HG03066 (cell line): ENCODE results near the gene FILIP1.
"Not testable (repeated sequence)": the region's sequence is repeated elsewhere in the genome, so short reads cannot be mapped to it uniquely, and the experiment has no call there.

Source experiments
- ATAC-seq: cut with Tn5 transposase; IDR thresholded peaks from one replicate; pipeline ENCODE4 v1.9.1; 2021; ENCODE audit warnings: low read depth; ENCODE audit not compliant: unreplicated experiment

FILIP1 gene

DNA sequence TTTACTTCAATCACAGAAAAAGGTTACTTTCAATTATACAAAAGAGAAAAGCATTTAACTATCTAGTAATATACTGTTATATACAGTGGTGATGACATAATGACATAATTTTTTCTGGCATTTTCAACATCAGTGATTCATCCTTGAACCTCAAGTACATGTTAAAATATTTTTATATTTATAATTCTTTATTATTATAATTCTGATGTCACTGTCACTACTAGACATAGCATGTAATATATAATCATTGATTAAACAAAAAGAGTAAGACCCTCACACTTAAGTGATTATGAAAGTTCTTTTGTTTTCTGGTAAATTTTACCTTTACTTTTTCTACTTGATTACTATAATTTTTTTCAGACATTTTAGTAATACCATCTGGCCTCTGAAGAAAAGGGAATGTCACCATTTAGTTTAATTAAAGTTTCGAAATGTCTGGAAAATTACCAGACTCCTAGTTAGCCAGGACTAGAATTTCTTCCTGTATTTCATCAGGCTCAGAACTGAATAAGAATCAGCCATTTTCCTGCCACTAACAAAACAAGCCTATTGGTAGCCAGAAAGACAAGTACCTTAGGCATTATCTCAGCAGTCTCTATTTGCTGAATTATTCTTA is 71.5 kb downstream of the FILIP1 start:
- no peak for ATAC-seq

DNA sequence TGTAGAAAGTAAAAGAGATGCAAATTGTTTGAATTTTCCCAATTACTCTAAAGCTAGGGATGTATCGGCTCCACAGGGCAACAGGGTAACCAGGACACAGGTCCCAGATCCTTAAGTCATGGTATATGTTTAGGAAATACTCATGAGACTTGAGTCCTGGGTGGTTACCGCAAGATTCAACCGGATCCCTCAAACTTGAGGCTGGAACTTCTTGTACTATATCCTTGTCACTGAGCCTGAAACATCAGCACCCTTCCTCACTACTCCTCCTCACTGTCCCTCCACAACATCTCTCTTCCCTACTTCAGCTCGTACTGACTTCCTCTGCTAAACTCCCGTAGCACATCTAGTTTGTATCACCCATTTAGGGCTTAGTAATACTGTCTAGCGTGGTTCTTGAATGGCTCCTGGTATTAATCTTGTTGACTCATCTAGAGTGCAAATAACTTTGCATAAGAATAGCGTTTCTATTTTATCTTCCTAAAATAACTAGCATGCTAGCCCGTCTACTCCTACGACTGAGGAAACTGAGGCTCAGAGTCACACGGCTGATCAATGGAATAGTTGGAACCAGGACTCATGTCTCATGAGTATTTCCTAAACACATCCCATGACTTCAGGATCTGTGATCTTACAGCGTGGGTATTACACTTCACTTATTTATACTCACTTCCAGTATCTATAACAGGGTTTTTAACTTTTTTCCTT is 72.1 kb downstream of the FILIP1 start:
- ATAC-seq: no peak

DNA sequence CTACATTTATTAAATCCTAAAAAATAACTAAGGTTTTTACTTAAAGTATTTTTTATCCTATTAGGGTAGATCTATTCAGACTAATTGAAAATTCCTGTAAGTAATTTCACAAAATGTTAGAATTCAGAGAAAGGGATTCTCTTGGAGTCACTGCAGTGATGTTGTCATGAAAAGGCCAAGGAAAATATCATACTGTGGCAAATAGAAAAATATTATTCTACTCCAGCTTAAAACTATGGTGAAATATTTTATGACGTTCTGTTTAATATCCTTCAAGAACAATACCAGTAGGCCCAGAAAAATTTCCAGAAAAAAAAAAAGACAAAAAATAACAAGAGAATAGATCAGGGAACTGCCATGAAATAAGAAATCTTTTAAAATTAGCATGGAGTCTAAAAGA is 73.6 kb downstream of the FILIP1 start:
- no peak for ATAC-seq

DNA sequence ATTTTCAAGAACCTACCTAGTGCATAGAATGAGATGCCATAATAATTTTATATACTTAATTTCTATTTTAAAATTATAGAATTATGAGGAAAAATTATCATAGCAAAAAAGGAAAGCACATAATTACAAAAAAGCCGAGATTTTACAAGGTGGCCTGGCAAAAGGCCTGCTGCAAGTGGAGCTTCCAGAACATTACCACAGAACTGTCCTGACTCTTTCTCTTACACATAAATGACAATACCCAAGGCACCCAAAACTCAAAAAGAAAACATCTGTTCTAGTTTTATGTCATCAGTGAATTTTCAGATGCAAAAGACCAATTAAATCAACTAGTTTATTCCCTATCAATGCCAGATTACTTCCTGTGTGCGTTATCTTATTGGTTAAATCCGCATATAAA is 74.2 kb downstream of the FILIP1 start:
- no peak for ATAC-seq

DNA sequence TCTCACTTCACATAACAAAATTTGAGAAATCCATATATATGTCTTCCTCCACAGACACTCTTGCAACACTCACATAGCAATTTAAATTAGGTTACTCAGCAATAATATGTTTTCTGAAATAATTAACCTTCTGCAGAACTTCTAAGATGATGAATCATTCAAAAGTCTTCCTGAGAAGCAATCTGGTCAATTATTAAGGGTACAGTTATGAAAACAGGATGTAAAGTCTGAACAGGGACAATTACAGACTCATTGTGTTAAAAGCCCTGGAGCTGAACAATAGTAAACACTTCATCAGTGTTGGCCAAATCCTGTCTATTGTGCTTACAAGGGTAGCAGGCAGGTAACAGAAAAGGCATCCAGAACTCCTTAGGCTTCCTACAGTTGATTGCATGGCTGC is 75.4 kb downstream of the FILIP1 start:
- ATAC-seq: no peak

DNA sequence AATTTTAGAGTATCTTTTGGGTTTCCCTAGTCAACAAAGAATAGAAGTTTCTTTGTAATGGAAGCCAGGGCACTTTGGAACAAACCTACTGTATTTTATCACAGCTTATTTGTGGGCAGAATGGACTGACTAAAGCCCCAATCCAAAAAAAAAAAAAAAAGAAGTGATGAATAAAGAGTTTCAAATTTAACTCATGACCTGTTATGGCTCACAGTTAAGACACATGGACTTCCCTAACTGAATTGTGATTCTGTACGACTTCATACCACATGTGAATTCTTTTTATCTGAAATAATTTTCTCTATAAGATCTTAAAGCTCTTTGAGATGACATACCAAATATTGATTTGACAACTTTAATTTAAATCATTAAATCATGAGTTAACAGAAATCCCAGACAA is 77.2 kb downstream of the FILIP1 start:
- ATAC-seq: no peak

DNA sequence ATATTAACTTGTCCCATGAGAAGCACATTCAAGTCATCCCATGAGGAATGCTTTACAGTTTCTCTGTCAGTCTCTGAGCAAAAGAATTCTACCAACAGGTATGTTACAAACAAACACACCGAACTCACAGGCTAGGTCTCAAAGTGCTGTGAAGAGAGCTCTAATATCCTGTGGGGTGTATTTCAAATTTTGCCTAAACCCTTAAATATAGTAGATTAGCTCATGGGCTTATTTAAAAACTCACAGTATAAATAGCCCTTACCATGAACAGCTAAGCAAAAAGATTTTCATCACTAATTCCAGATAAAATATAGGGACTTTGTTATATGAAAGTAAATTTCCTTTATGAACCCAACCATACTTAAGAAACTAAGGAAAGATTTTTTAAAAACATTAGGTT is 77.8 kb downstream of the FILIP1 start:
- ATAC-seq: no peak

DNA sequence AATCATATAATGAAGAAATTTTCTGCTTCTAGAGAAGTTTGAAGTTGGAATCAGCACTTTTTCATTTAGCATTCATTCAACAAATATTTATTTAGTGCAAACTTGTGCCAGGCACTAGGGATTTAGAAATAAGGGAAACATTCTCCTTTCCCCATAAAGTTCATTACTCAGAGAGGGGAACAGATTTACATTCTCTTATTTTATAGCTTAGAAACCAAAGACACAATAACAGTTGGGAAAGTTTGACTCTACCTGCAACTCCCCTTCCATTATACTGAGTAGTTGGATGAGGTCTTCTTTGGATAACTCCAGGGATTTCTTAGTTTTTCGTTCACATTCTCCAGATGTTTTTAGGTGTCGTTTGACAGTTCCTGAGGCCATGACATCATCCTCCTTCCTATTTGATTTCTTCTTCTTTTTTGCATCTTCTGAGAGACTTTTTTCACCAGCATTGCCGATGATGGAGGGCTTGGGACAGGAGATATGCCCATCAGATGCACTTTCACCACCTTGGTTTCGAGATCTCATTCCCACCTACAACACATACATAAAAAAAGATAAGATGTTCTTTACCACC is 79.1 kb downstream of the FILIP1 start:
- ATAC-seq: no peak

DNA sequence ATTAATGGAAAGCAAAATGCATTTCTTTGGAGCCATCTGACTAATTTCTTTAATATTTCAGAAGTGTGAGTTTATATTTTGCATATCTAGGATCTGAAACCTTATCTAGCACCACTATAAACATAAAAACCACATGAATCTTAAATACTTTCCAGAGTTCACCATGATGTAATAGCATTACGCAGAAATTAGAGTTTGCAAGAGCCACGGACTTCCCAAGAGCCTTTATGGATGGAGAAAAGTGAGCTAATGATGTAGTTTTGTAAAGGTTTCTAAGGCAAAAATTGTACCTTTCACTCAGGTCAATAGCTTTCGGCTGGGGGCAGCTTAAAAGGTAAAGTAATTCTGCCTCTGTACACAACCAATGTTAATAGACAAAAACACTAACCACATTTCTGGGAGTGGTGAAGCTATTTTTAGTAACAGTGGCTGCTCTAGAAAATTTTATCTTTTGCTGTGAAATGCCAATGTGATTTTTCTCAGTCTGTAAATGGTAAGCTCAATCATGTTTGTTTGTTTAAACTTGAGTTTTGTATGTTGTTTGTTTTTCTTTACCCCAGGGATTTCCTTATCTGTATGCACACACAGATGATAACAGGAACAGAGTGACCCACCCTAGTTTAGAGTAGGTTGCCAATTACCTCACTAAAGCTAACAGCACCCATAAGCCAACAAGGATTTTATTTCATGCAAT is 80.5 kb downstream of the FILIP1 start:
- ATAC-seq: no peak

DNA sequence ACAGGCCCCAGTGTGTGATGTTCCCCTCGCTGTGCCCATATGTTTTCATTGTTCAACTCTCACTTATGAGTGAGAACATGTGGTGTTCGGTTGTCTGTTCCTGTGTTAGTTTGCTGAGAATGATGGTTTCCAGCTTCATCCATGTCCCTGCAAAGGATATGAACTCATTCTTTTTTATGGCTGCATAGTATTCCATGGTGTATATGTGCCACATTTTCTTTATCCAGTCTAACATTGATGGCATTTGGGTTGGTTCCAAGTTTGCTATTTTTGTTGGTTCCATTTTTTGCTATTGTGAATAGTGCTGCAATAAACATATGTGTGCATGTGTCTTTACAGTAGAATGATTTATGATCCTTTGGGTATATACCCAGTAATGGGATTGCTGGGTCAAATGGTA is 83.0 kb downstream of the FILIP1 start:
- ATAC-seq: not testable (repeated sequence)

DNA sequence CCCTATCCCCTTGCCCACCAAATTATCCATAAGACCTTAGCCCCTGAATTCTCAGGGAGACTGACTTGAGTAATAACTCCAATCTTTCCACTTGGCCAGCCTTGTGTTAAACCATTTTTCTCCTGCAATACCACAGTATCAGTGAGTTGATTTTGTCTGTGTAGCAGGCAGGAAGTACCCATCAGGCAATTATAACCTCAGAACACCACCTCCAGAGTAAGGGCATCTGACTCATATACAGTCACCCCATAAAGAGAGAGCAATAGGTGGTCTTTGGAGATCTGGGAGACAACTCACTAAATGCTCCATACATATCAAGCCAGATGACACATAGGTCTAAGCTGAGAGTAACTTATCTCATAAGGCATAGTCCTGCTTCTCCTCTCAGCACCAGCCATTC is 83.7 kb downstream of the FILIP1 start:
- ATAC-seq: no peak

DNA sequence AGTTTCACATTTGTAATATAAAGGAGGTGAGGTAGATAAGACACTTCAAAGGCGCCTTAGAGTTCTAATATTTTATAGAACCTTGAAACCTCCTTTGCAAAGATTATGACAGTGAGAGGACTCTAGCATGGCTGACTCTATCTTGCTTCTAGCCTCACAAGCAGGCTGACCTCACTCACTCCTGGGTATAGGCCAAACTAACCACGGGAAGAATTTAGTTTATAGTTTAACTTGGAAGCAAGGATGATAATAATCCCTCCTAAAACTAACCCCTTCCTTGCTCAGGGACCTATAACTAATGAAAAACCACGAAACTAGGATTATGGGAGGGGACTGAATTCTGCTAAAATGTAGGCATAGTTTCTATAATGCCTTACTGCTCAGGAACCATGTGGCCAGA is 84.3 kb downstream of the FILIP1 start:
- ATAC-seq: no peak

DNA sequence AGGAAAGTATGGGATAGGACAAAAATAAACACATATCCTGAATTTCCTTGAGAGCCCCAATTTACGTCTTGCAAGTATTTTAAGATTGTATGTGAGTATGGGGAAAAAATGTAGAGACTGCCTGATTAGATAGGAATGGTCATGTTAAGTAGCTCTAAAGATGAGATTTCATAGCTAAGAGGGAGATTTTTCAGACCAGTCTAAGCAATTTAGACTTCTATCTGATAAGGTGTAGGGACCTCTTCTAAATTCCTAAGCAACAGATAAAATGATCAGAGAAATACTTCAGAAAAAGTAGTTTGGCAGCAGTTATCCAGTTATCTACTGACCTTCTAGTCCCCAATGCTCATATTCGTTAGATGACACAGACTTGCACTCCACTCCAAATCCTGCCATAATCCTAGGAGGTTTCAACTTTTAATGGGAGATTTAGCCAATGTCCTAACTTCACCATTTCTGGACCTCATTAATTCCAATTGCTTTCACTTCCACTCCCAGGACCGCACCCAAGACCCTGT is 90.0 kb downstream of the FILIP1 start:
- ATAC-seq: no peak

DNA sequence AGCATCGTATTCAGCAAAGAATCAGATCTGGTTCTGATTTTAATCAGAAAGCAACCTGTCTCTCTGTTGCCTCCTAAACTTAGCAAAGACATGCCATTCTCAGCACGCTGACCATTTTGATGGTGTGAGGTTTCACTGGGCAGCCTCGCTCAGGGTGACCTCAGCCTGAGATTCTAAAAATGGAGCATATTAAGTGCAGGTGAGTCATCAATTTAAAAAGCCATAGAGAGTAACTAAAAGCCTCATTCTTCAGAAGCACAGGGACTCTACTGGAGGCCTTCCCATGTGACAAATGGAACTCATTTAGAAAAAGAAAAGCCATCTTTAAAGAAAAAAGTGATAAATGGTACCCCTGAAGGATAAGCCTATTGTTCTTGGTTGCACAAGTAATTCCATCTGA is 91.3 kb downstream of the FILIP1 start:
- no peak for ATAC-seq

DNA sequence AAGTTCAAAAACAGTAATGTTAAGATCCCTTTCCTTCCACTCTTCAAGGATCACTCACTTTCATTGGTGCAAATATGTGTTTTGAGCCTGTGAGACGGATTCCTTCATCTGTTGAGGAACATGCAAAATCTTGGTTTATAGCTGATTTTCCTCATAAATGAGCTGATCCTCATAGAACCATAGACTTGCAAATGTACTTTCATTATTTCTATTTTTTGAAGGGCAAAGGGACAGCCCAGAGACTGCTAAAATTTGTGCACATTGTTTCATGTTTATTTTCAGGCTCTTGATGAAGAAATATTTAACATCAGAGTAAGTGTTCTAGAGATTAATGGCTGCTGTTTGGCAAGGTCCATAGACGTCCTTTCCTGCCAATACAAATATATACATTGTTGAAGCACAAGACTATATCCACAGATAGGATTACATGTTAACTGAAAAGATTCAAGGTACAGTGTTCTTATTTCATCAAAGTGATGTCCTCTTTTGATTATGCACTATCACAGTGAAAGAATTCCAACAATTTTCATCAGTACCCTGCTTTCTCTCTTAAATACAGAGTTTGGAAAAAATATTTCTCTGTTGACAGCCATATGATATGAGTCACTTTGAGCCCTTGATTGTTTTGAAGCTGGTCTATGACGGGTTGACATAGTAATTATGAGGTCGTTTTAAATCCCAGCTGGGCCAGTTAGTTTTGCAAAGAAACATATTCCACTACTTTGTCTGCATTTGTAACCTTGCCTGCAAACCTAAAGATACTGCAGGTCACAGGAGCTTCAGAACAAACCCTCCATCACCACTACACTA is 95.7 kb downstream of the FILIP1 start:
- ATAC-seq: no peak

DNA sequence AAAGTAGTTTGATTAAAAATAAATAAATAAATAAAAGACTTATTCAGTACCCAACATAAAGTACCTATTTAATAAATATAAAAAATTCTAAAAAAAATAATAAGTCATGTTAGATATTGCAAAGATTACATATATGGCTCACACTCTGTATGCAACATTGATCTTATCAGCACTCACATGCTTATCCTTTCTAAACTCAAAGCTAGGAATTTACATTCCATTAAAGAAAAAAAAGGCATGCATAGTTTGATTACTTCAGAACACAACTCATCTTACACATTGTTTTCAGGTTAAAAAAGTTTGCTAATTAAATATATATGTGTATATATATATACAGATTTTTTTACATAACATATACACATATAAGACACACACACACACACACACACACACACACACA is 96.4 kb downstream of the FILIP1 start:
- ATAC-seq: no peak

DNA sequence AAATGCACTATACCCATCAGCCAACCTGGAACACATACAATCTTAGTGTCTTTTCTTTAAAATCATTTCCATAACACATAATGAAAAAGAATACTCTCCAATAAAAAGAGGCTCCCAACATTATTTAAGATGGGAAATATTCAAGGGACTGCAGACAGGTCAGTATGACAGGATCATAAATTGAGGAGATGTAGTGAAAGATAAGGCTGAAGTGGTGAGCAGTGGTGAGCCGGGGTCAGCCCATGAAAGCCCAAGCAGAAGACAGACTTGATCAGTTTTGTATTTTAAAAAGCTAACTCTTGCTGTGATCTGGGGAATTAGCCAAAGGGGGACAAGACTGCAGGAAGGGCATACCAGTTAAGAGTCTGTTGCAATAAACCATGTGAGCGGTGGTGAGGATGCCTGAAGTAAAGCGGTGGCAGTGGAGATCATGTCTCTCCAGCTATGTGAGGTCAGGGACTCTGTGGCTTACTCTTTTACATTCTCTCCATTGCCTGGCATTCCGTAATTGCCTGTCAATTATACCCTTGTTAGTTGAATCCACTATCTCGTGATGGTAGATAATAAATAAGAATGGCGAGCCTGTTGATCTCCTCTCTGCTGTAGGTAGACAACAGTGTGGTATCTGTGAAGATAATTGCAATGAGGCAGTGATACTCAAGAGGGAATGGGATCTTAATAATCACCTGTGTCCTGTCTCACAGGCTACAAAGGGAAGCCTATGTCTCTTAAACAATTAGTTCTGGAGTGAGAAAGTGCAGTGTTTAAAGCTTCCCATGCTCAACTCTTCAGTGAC is 97.4 kb downstream of the FILIP1 start:
- ATAC-seq: no peak

DNA sequence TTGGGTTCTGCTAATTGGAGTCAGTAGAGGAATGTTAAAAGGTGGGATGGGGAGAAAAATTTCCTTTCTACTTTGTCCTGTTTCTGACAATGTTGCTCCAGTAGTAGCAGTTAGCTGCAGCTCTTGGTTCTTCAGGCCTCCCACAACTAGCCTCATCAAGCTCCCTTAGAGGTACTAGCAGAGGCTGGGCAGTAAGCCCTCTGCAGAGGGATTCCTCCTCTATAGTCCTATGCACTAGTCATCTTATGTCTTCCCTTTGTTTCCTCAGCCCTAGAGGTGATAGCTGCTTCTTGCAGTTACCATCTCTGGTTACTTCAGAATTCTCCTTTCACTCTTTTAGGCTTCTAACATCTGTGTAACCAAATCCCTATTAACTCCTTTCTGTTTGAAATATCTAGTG is 99.8 kb downstream of the FILIP1 start:
- ATAC-seq: no peak

DNA sequence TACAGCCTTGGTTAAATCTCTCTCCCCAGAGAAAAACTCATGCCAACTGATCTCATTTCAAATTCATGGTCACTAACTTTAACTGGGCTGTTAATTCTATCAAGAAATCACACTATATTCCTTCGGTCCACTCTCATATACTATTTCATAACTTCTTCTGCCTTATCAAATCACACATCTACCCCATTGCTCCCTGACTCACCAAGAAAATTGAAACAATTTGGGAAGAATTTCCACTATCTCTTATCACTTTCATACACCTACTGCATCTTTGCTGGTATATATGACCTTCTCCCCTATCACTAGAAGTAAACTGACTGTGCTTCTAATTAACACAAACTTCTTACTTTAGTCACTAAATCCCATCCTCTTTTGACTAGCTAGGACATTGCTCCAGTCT is 102.3 kb downstream of the FILIP1 start:
- ATAC-seq: no peak
